ENCODE data around the gene FAF1.
"Not testable (repeated sequence)": the region's sequence is repeated elsewhere in the genome, so short reads cannot be mapped to it uniquely, and the experiment has no call there.

The FAF1 gene

GRCh38 chr1:50833216-50833615 is 126.9 kb downstream of the FAF1 start:
- no peak for DNase-seq

GRCh38 chr1:50832167-50832566 is 127.9 kb downstream of the FAF1 start:
- no peak for DNase-seq

GRCh38 chr1:50831300-50832061 is 128.6 kb downstream of the FAF1 start:
- no peak for DNase-seq

- no peak for DNase-seq
Observed at GRCh38 chr1:50830621-50831020, 129.4 kb downstream of the FAF1 start.

GRCh38 chr1:50829014-50829958 is 130.8 kb downstream of the FAF1 start:
- DNase-seq, result no peak

- DNase-seq, result no peak
Observed at GRCh38 chr1:50827546-50827945, 132.5 kb downstream of the FAF1 start.

- not testable (repeated sequence) for DNase-seq
Observed at GRCh38 chr1:50826792-50827191, 133.3 kb downstream of the FAF1 start.

- DNase-seq, result no peak
Observed at GRCh38 chr1:50822035-50822776, 137.9 kb downstream of the FAF1 start.

- no peak for DNase-seq
Observed at GRCh38 chr1:50820545-50820944, 139.5 kb downstream of the FAF1 start.

GRCh38 chr1:50812346-50812745 is 147.7 kb downstream of the FAF1 start:
- no peak for DNase-seq

- DNase-seq, result no peak
Observed at GRCh38 chr1:50808296-50808695, 151.8 kb downstream of the FAF1 start.

GRCh38 chr1:50796272-50796671 is 163.8 kb downstream of the FAF1 start:
- no peak for DNase-seq

- DNase-seq, result no peak
Observed at GRCh38 chr1:50793521-50793920, 166.5 kb downstream of the FAF1 start.

- no peak for DNase-seq
Observed at GRCh38 chr1:50787266-50787665, 172.8 kb downstream of the FAF1 start.

GRCh38 chr1:50783286-50783685 is 176.8 kb downstream of the FAF1 start:
- DNase-seq, result no peak

GRCh38 chr1:50780797-50781196 is 179.3 kb downstream of the FAF1 start:
- DNase-seq, result no peak

GRCh38 chr1:50779801-50780200 is 180.3 kb downstream of the FAF1 start:
- DNase-seq, result no peak

- DNase-seq, result no peak
Observed at GRCh38 chr1:50775740-50776139, 184.3 kb downstream of the FAF1 start.

GRCh38 chr1:50774759-50775351 is 185.2 kb downstream of the FAF1 start:
- DNase-seq, result no peak

- no peak for DNase-seq
Observed at GRCh38 chr1:50766688-50767087, 193.4 kb downstream of the FAF1 start.

GRCh38 chr1:50756543-50756942 is 203.5 kb downstream of the FAF1 start:
- not testable (repeated sequence) for DNase-seq

GRCh38 chr1:50754764-50755163 is 205.3 kb downstream of the FAF1 start:
- DNase-seq, result not testable (repeated sequence)

Data from activated CD4-positive, alpha-beta T cell treated with anti-CD3 and anti-CD28 coated beads, Interleukin-2, amount 50 U/mL, for 1 hour (primary cell).